GM18505 (cell line): ENCODE measurements around the gene NLRC5.
"Not testable (repeated sequence)": the region's sequence is repeated elsewhere in the genome, so short reads cannot be mapped to it uniquely, and the experiment has no call there.

Experiments used
- ATAC-seq: cut with Tn5 transposase; IDR thresholded peaks from one replicate; pipeline ENCODE4 v1.9.1; 2021; ENCODE audit not compliant: unreplicated experiment
- POLR2A ChIP-seq: IDR thresholded peaks from 4 replicates; pipeline ENCODE4 v1.6.1; 2011; ENCODE audit warnings: borderline replicate concordance; ENCODE audit not compliant: insufficient read depth, insufficient read length; ENCODE audit errors: extremely low read depth

Gene NLRC5

GRCh38 chr16:57053206-57053605 lies 63.8 kb downstream of the NLRC5 start:
- TF ChIP-seq POLR2A, result no peak
- ATAC-seq, result no peak

- no peak for TF ChIP-seq POLR2A
- ATAC-seq, result no peak
Measured at GRCh38 chr16:57054338-57054737, 65.0 kb downstream of the NLRC5 start.

GRCh38 chr16:57054771-57055170 lies 65.4 kb downstream of the NLRC5 start:
- no peak for TF ChIP-seq POLR2A

GRCh38 chr16:57055671-57056070 lies 66.3 kb downstream of the NLRC5 start:
- TF ChIP-seq POLR2A, result no peak
- no peak for ATAC-seq

More at GRCh38 chr16:57054771-57055170, 65.4 kb downstream of the NLRC5 start:
- no peak for ATAC-seq

GRCh38 chr16:57058291-57058861 lies 69.0 kb downstream of the NLRC5 start:
- ATAC-seq, result no peak
- no peak for TF ChIP-seq POLR2A

- ATAC-seq, result no peak
- no peak for TF ChIP-seq POLR2A
Measured at GRCh38 chr16:57060323-57061083, 71.1 kb downstream of the NLRC5 start.

GRCh38 chr16:57061084-57061905 lies 71.9 kb downstream of the NLRC5 start:
- no peak for TF ChIP-seq POLR2A
- no peak for ATAC-seq

- ATAC-seq, result no peak
- no peak for TF ChIP-seq POLR2A
Measured at GRCh38 chr16:57062329-57062728, 73.0 kb downstream of the NLRC5 start.

GRCh38 chr16:57063189-57063588 lies 73.8 kb downstream of the NLRC5 start:
- not testable (repeated sequence) for ATAC-seq

GRCh38 chr16:57064995-57065394 lies 75.6 kb downstream of the NLRC5 start:
- no peak for ATAC-seq
- TF ChIP-seq POLR2A, result no peak

GRCh38 chr16:57066625-57067024 lies 77.3 kb downstream of the NLRC5 start:
- TF ChIP-seq POLR2A, result no peak
- no peak for ATAC-seq

- TF ChIP-seq POLR2A, result no peak
- ATAC-seq, result no peak
Measured at GRCh38 chr16:57067347-57067746, 78.0 kb downstream of the NLRC5 start.

GRCh38 chr16:57069053-57069452 lies 79.7 kb downstream of the NLRC5 start:
- TF ChIP-seq POLR2A, result no peak
- no peak for ATAC-seq

GRCh38 chr16:57069635-57070370 lies 80.4 kb downstream of the NLRC5 start:
- no peak for ATAC-seq
- TF ChIP-seq POLR2A, result no peak

- no peak for TF ChIP-seq POLR2A
- ATAC-seq, result no peak
Measured at GRCh38 chr16:57070424-57070823, 81.1 kb downstream of the NLRC5 start.

- not testable (repeated sequence) for ATAC-seq
Measured at GRCh38 chr16:57071081-57071732, 81.8 kb downstream of the NLRC5 start.
